Measurements from ENCODE around the gene COG3. TPM values are rescaled to one million over a fixed set of nuclear protein-coding genes. Genes with fewer than 3 reads are reported as not detected.

The COG3 gene
- total RNA-seq, 3 donors from 2014 or later: 37.0 to 51.3 (median 47.2) TPM

- H3K4me3 ChIP-seq: no peak overlapping the region
- no peaks in the 10 kb centered on the region for H3K9me3 ChIP-seq
- H3K36me3 ChIP-seq (ENCODE audit: low read depth): no peaks in the 10 kb centered on the region
- DNase-seq (no peak), ATAC-seq (no peak)
- no peaks in the 10 kb centered on the region for H3K4me1 ChIP-seq (ENCODE audit: low read depth)
- TF ChIP-seq CTCF (IDR thresholded peaks at IDR 0.05): no peak
- intact Hi-C loops (cut with DNase I, micrococcal nuclease): no loop called here
These were observed 111.1 kb downstream of the COG3 start for GRCh38 chr13:45575830-45576180.

GRCh38 chr13:45576466-45576865 lies 111.7 kb downstream of the COG3 start:
- DNase-seq (no peak), ATAC-seq (no peak)
- Histone ChIP-seq H3K4me1 (ENCODE audit: low read depth) (no peaks in the 10 kb centered on the region), H3K4me3 (no peak overlapping the region), H3K36me3 (ENCODE audit: low read depth) (no peaks in the 10 kb centered on the region), H3K9me3 (no peaks in the 10 kb centered on the region)
- no peak for TF ChIP-seq CTCF (IDR thresholded peaks at IDR 0.05)
- intact Hi-C loops (cut with DNase I, micrococcal nuclease): no loop called here

GRCh38 chr13:45582408-45583076 lies 117.8 kb downstream of the COG3 start:
- intact Hi-C loops (cut with DNase I, micrococcal nuclease): no loop called here
- DNase-seq (no peak), ATAC-seq (no peak)
- TF ChIP-seq CTCF (IDR thresholded peaks at IDR 0.05): no peak
- Histone ChIP-seq H3K4me3 (no peak overlapping the region), H3K9me3 (no peaks in the 10 kb centered on the region), H3K36me3 (ENCODE audit: low read depth) (no peaks in the 10 kb centered on the region), H3K4me1 (ENCODE audit: low read depth) (no peaks in the 10 kb centered on the region)

GRCh38 chr13:45584816-45585215 lies 120.1 kb downstream of the COG3 start:
- H3K36me3 ChIP-seq (ENCODE audit: low read depth): no peaks in the 10 kb centered on the region
- H3K4me3 ChIP-seq: no peak overlapping the region
- DNase-seq: peak in 1 of 3 donors; percentile 2
- no peak for ATAC-seq
- H3K4me1 ChIP-seq (ENCODE audit: low read depth): no peaks in the 10 kb centered on the region
- no peaks in the 10 kb centered on the region for H3K9me3 ChIP-seq
- intact Hi-C loops (cut with DNase I, micrococcal nuclease): no loop called here
- TF ChIP-seq CTCF (IDR thresholded peaks at IDR 0.05): no peak

Other genes with a start within 250 kb of the COG3 start
- gene TPT1, start 123.8 kb upstream of the COG3 start, total RNA-seq: 1,000 to 10,000 TPM; 3,253 to 4,069 (median 3,560) TPM
- 10 to 100 TPM; 10.5 to 20.0 (median 13.6) TPM for gene SLC25A30, start 46.6 kb upstream of the COG3 start, total RNA-seq
- gene ERICH6B, start 150.8 kb downstream of the COG3 start, total RNA-seq: not detected
- gene CBY2, start 237.4 kb downstream of the COG3 start, total RNA-seq: not detected

Measured in mucosa of descending colon (tissue), 3 donors.